ENCODE measurements around the gene BFAR.
"Not testable (repeated sequence)": the region's sequence is repeated elsewhere in the genome, so short reads cannot be mapped to it uniquely, and the experiment has no call there.

BFAR gene

GRCh38 chr16:14685870-14686793 lies 53.4 kb downstream of the BFAR start:
- in situ Hi-C loops (cut with HindIII; ENCODE audit: low sequenced_read_pairs), result not testable (repeated sequence)

GRCh38 chr16:14694129-14694528 lies 61.4 kb downstream of the BFAR start, which contains the start of gene PLA2G10:
Gene PLA2G10 (minus strand): TSS chr16:14694308. CDS start chr16:14694229, 79 bp downstream.
- in situ Hi-C loops (cut with HindIII; ENCODE audit: low sequenced_read_pairs), result not testable (repeated sequence)

DNA sequence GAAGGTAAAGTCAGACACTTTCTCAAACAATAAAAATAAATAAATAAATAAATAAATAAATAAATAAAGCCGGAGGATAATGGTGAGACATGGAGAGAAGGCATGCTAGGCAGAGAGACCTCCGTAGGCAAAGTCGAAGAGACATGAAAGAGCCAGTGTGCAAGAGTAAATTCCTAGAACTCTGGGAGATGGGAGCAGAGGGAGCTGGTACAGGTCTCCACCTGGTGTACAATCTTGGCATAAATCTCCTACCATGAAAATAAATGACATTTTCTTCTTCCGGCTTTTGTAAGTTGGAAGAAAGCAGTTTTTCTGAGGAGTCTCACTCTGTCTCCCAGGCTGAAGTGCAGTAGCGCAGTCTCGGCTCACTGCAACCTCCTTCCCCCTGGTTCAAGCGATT lies 69.1 kb downstream of the BFAR start:
- in situ Hi-C loops (cut with HindIII; ENCODE audit: low sequenced_read_pairs), result not testable (repeated sequence)

DNA sequence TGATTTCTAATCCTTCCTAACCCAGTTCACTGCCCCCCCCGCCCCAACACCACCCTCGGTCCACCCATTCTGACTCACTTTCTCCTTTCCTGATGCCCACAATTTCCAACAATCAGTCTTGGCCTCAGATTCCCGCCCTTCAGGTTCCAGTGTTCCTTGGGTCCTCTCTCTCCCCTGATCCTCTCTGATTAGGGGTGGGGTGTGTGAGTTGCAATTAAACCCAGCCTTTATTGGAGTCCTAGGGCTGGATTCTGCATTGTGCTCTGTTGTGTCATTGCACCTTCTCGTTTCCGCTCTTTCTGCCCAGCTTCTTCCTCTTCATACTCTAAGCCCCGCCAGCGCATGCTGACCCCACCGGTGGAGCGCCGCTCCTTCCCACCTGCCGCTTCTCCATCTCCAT lies 69.9 kb downstream of the BFAR start:
- in situ Hi-C loops (cut with HindIII; ENCODE audit: low sequenced_read_pairs), result not testable (repeated sequence)

DNA sequence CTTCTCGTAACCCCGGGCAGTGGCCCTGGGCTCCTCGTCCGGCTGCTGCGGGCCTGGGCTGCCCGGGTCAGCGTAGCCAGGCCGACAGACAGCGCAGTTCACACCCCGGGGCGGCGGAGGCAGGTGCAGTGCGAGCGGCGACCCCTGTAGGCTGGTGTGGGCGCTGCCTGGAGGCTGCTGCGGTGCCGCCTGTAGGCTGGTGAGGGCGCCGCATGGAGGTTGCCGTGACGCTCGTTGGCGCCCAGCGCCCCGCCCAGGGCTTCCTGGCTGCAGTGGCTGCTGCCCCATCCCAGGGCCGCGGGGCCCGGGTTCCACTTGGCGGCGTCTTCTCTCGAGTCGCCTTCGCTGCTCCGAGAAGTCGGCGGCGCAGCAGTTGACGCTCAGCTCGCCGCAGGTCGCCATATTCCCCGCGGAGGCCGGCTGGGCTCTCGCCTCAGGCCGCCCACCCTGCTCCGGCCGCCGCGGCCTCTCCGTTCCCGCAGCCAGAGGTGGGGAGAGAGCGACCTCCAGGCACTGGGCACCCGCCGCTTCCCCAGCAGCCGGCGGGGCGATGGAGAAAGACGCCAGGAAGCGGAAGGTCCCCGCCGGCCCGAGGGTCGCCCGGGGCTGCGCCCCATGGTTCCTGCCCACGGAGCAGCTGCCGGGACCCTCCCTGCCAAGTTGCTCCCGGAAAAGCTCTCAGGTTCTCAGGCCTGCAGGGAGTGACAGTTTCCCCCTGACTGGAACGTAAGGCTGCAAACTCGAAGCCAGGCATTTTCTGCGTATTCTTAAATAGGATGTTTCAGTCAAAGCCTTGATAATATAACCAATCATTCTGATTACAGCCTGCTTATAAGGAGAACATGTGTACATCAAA lies 70.6 kb downstream of the BFAR start, which contains the start of gene NPIPA3:
TSS of gene NPIPA3 (plus strand) at position 256 of the 856 bp plus-strand sequence. CDS start 5,533 bp downstream, outside the sequence.
- in situ Hi-C loops (cut with HindIII; ENCODE audit: low sequenced_read_pairs), result not testable (repeated sequence)
